DND-41 (cell line): ENCODE data around the gene MYO1D.

Source experiments
- ATAC-seq: fragments of 200-7000 bp; cut with Tn5 transposase; 3 replicates; pipeline ENCODE4 v1.9.1; 2021; ENCODE audit warnings: low read depth; ENCODE audit not compliant: insufficient read depth
- DNase-seq: peaks from one replicate; pipeline ENCODE4 v3.0.0-alpha.2; 2020
- H2AFZ ChIP-seq: 2 replicates; pipeline ENCODE4 v1.6.0; 2012; ENCODE audit warnings: low read depth, low read length
- H3K27ac ChIP-seq: 2 replicates; pipeline ENCODE4 v1.5.1; 2012; ENCODE audit warnings: low read length, inconsistent platforms
- H3K27me3 ChIP-seq: fragments of 200-600 bp; sonication (generic); 2 replicates; pipeline ENCODE4 v1.6.0; 2012; ENCODE audit warnings: low read length, mild to moderate bottlenecking, inconsistent platforms; ENCODE audit not compliant: insufficient read depth, poor library complexity
- H3K36me3 ChIP-seq: 2 replicates; pipeline ENCODE4 v1.5.1; 2012; ENCODE audit warnings: low read length, inconsistent platforms; ENCODE audit not compliant: insufficient read depth
- H3K4me1 ChIP-seq: 2 replicates; pipeline ENCODE4 v1.5.1; 2012; ENCODE audit warnings: mild to moderate bottlenecking, low read length; ENCODE audit not compliant: insufficient read depth
- H3K4me2 ChIP-seq: 2 replicates; pipeline ENCODE4 v1.6.0; 2012; ENCODE audit warnings: mild to moderate bottlenecking, moderate library complexity, low read length, inconsistent platforms; ENCODE audit not compliant: insufficient read depth
- H3K4me3 ChIP-seq, 2 experiments: fragments of 200-600 bp in 1 of 2; shearing (Covaris generic) in 1 of 2; 2 replicates each; pipeline ENCODE4 v1.5.1; 2012 to 2016; ENCODE audit warnings: inconsistent platforms in 2 of 2, low read length in 2 of 2, mild to moderate bottlenecking in 2 of 2, low read depth in 1 of 2, moderate library complexity in 1 of 2
- H3K79me2 ChIP-seq: 2 replicates; pipeline ENCODE4 v1.6.0; 2012; ENCODE audit warnings: low read length, inconsistent platforms; ENCODE audit not compliant: insufficient read depth
- H3K9ac ChIP-seq: 2 replicates; pipeline ENCODE4 v1.6.0; 2012; ENCODE audit warnings: low read depth, mild to moderate bottlenecking, inconsistent platforms, low read length, moderate library complexity
- H3K9me3 ChIP-seq: 2 replicates; pipeline ENCODE4 v1.5.1; 2012; ENCODE audit warnings: low read length, moderate library complexity, mild to moderate bottlenecking, inconsistent platforms; ENCODE audit not compliant: insufficient read depth, severe bottlenecking
- H4K20me1 ChIP-seq: 2 replicates; pipeline ENCODE4 v1.6.0; 2012; ENCODE audit warnings: low read length; ENCODE audit not compliant: insufficient read depth
- CTCF ChIP-seq: IDR thresholded peaks from 2 replicates; pipeline ENCODE4 v1.5.1; 2012; ENCODE audit warnings: borderline replicate concordance, low read length, moderate library complexity, mild to moderate bottlenecking; ENCODE audit not compliant: poor library complexity, severe bottlenecking; ENCODE audit errors: extremely low read depth
- EZH2 ChIP-seq: IDR thresholded peaks from 3 replicates; pipeline ENCODE4 v1.6.1; 2012; ENCODE audit warnings: borderline replicate concordance, low read depth, mild to moderate bottlenecking, moderate library complexity, low read length, inconsistent platforms; ENCODE audit not compliant: severe bottlenecking

MYO1D gene

DNA sequence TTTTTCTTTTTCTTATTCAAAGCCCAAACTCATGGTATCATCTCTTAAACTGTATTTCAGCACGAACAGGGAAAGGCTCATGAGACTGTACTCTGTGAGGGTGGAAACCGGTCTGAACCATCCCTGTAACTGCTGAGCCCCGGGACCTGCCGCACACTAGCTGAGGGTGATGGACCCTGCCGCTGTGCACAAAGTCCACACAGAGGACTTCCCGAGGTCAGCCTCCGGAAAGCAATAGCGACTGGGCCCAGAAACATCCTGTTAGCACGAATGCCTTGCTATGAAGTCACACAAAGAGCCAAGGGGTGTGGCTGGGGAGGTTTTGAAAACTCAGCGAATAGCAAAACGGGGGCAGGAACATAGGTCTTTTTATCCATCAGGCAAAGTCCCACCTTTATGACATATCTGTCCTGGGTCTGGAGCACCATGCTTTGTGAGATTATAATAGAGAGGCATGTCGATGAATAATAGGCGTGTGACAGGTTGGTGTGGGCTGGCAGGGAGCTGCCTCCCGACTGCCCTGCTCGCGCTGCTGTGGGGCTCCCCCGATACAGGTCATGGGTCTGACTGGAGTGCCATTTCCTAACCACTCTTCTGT, 356.7 kb downstream of the MYO1D start:
- H3K9me3 ChIP-seq = no peaks in the 10 kb centered on the region
- no peak for ATAC-seq
- no peak for TF ChIP-seq EZH2
- TF ChIP-seq CTCF = no peak
- H3K9ac ChIP-seq = peak overlapping the region; percentile 43
- peak overlapping the region; percentile 80 for H2AFZ ChIP-seq
- peak overlapping the region in 1 of 2 experiments; percentile 57; a peak in 2 of 4 replicates for H3K4me3 ChIP-seq
- H4K20me1 ChIP-seq = no peaks in the 10 kb centered on the region
- H3K27me3 ChIP-seq = peaks cover 9% of the 10 kb centered on the region
- H3K4me2 ChIP-seq = peak overlapping the region; percentile 93
- DNase-seq = no peak
- no peaks in the 10 kb centered on the region for H3K79me2 ChIP-seq
- H3K4me1 ChIP-seq = peaks cover 16% of the 10 kb centered on the region
- H3K27ac ChIP-seq = no peak overlapping the region
- no peaks in the 10 kb centered on the region for H3K36me3 ChIP-seq

DNA sequence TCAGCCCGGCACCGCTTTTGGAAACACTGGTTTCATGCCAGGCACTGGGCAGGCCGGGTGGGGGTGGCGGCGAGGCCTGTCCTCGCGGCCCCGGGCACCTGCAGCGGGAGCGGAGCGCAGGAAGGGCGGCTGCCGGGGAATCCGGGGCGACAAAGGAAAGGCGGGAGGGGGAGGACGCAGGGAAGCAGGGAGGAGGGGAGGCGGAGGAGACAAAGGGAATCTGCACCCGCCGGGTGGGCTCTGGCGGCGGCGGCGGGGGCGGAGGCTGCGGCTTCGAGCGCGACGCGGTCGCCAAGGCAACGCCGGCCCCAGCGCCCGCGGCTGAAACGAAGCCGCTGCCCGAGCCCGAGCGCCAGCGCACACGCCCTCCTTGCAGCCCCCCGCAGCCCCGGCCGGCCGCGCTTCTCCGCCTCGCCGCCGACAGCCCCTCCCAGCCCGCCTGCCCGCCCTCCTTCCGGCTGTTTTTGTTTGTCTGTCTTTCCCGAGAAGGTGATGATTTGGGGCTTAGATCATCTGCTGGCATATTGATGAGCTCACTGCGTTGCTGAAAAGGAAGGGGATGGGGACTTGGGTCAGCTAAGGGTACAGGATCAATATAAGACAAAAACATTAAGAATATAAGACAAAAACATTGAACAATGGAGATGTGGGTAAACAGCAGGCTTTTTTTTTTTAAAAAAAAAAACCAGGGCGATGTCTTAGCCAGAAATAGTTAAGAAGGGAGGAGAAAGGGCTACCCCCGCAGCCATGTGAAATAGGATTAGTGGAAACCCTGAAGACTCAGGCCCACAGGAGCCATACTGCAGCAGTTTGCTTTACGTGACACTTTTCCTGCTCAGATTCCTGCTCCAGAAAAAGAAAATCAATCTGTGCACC, 357.5 kb downstream of the MYO1D start:
- peak overlapping the region; percentile 80 for H2AFZ ChIP-seq
- peaks cover 9% of the 10 kb centered on the region for H3K27me3 ChIP-seq
- ATAC-seq (peak; percentile 91), DNase-seq (peak; percentile 71)
- H4K20me1 ChIP-seq = no peaks in the 10 kb centered on the region
- H3K4me1 ChIP-seq = peaks cover 16% of the 10 kb centered on the region
- peak overlapping the region; percentile 43 for H3K9ac ChIP-seq
- H3K36me3 ChIP-seq = no peaks in the 10 kb centered on the region
- H3K9me3 ChIP-seq = no peaks in the 10 kb centered on the region
- peak overlapping the region; percentile 93 for H3K4me2 ChIP-seq
- peak overlapping the region in 1 of 2 experiments; percentile 57; a peak in 3 of 4 replicates for H3K4me3 ChIP-seq
- TF ChIP-seq EZH2 (no peak), CTCF (no peak)
- H3K27ac ChIP-seq = no peak overlapping the region
- H3K79me2 ChIP-seq = no peaks in the 10 kb centered on the region

GRCh38 chr17:32518646-32519227, 358.2 kb downstream of the MYO1D start:
- H3K4me1 ChIP-seq = peaks cover 16% of the 10 kb centered on the region
- no peak for DNase-seq
- H3K36me3 ChIP-seq = no peaks in the 10 kb centered on the region
- H3K4me2 ChIP-seq = peak overlapping the region; percentile 93
- no peaks in the 10 kb centered on the region for H4K20me1 ChIP-seq
- H3K9me3 ChIP-seq = no peaks in the 10 kb centered on the region
- peak overlapping the region; percentile 80; the same call in 1 of the 2 replicates for H2AFZ ChIP-seq
- H3K27me3 ChIP-seq = peaks cover 9% of the 10 kb centered on the region
- H3K79me2 ChIP-seq = no peaks in the 10 kb centered on the region
- H3K27ac ChIP-seq = no peak overlapping the region
- H3K9ac ChIP-seq = peak overlapping the region; percentile 43; the same call in 1 of the 2 replicates
- ATAC-seq = no peak
- TF ChIP-seq CTCF = no peak
- TF ChIP-seq EZH2 = no peak
- H3K4me3 ChIP-seq = peak overlapping the region in 1 of 2 experiments; percentile 57; a peak in 3 of 4 replicates
